ENCODE results near the gene H19. TPM values are rescaled to one million over a fixed set of nuclear protein-coding genes. Genes with fewer than 3 reads are reported as not detected.

The H19 gene
- total RNA-seq, 1 donor from 2014 or later = not detected

DNA sequence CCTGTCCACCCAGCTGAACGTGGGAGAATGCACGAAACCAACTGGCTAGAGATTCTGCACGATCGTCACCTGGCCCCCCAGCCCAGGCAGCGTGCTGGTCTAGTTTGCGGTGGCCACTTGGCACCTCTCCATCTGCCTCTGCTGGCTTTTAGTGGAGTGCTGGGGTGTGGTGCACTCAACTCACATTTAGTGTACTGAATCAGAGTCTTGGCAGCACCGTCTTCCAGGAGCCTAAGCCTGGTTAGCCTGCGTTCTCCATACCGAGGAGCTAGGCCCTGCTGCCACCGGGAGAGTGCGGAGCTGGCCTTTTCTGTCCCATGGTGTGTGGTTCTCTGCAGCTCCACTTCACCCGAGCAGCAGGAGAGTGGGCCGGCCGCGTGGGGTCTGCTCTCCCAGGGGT is 47.7 kb downstream of the H19 start:
- no peak overlapping the region for H3K4me3 Mint-ChIP-seq (ENCODE audit: unreplicated experiment)
- H3K27ac Mint-ChIP-seq (ENCODE audit: unreplicated experiment) = no peak overlapping the region
- no peaks in the 10 kb centered on the region for H3K27me3 Mint-ChIP-seq (ENCODE audit: unreplicated experiment)
- TF ChIP-seq, protein P1, sequence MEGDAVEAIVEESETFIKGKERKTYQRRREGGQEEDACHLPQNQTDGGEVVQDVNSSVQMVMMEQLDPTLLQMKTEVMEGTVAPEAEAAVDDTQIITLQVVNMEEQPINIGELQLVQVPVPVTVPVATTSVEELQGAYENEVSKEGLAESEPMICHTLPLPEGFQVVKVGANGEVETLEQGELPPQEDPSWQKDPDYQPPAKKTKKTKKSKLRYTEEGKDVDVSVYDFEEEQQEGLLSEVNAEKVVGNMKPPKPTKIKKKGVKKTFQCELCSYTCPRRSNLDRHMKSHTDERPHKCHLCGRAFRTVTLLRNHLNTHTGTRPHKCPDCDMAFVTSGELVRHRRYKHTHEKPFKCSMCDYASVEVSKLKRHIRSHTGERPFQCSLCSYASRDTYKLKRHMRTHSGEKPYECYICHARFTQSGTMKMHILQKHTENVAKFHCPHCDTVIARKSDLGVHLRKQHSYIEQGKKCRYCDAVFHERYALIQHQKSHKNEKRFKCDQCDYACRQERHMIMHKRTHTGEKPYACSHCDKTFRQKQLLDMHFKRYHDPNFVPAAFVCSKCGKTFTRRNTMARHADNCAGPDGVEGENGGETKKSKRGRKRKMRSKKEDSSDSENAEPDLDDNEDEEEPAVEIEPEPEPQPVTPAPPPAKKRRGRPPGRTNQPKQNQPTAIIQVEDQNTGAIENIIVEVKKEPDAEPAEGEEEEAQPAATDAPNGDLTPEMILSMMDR (IDR thresholded peaks at IDR 0.05; ENCODE audit: unreplicated experiment) = no peak
- no peaks in the 10 kb centered on the region for H3K9me3 Mint-ChIP-seq (ENCODE audit: unreplicated experiment)
- no peaks in the 10 kb centered on the region for H3K4me1 Mint-ChIP-seq (ENCODE audit: unreplicated experiment)
- DNase-seq (ENCODE audit: low spot score) = no peak
- no peaks in the 10 kb centered on the region for H3K36me3 Mint-ChIP-seq (ENCODE audit: low read depth, unreplicated experiment)

- H3K9me3 Mint-ChIP-seq (ENCODE audit: unreplicated experiment) = no peaks in the 10 kb centered on the region
- H3K27me3 Mint-ChIP-seq (ENCODE audit: unreplicated experiment) = peaks cover under 1% of the 10 kb centered on the region
- TF ChIP-seq, protein P1 (IDR thresholded peaks at IDR 0.05; ENCODE audit: unreplicated experiment) = no peak
- H3K27ac Mint-ChIP-seq (ENCODE audit: unreplicated experiment) = no peak overlapping the region
- no peak for DNase-seq (ENCODE audit: low spot score)
- no peak overlapping the region for H3K4me3 Mint-ChIP-seq (ENCODE audit: unreplicated experiment)
- no peaks in the 10 kb centered on the region for H3K4me1 Mint-ChIP-seq (ENCODE audit: unreplicated experiment)
- H3K36me3 Mint-ChIP-seq (ENCODE audit: low read depth, unreplicated experiment) = no peaks in the 10 kb centered on the region
These were observed 48.3 kb downstream of the H19 start for GRCh38 chr11:1949302-1949701.

DNA sequence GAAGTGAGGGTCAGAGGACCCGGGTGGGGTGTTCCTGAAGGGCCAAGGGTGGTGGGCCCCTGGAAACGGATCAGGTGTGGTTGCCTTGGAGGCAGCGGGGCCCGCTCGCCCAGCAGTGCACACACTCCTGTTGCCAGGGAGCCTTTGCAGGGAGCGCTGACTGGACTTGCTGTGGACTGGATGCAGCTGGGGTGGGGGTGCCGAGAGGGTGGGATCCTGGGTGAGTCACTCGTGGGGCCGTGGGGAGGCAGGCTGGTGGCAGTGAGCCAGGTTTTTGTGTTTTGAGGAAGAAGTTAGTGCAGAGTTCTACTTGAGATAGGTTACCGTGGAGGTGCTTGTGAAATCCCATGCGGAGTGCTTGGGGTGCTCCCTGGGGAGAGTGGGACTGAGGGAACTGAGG is 49.3 kb downstream of the H19 start:
- H3K27me3 Mint-ChIP-seq (ENCODE audit: unreplicated experiment) = peaks cover 5% of the 10 kb centered on the region
- no peak for DNase-seq (ENCODE audit: low spot score)
- no peaks in the 10 kb centered on the region for H3K4me1 Mint-ChIP-seq (ENCODE audit: unreplicated experiment)
- no peaks in the 10 kb centered on the region for H3K9me3 Mint-ChIP-seq (ENCODE audit: unreplicated experiment)
- no peaks in the 10 kb centered on the region for H3K36me3 Mint-ChIP-seq (ENCODE audit: low read depth, unreplicated experiment)
- TF ChIP-seq, protein P1 (IDR thresholded peaks at IDR 0.05; ENCODE audit: unreplicated experiment) = no peak
- H3K27ac Mint-ChIP-seq (ENCODE audit: unreplicated experiment) = no peak overlapping the region
- no peak overlapping the region for H3K4me3 Mint-ChIP-seq (ENCODE audit: unreplicated experiment)

GRCh38 chr11:1947592-1948237 is 49.9 kb downstream of the H19 start:
- no peaks in the 10 kb centered on the region for H3K4me1 Mint-ChIP-seq (ENCODE audit: unreplicated experiment)
- peaks cover 5% of the 10 kb centered on the region for H3K27me3 Mint-ChIP-seq (ENCODE audit: unreplicated experiment)
- H3K27ac Mint-ChIP-seq (ENCODE audit: unreplicated experiment) = no peak overlapping the region
- no peaks in the 10 kb centered on the region for H3K36me3 Mint-ChIP-seq (ENCODE audit: low read depth, unreplicated experiment)
- H3K9me3 Mint-ChIP-seq (ENCODE audit: unreplicated experiment) = no peaks in the 10 kb centered on the region
- H3K4me3 Mint-ChIP-seq (ENCODE audit: unreplicated experiment) = no peak overlapping the region
- DNase-seq (ENCODE audit: low spot score) = no peak
- TF ChIP-seq, protein P1 (IDR thresholded peaks at IDR 0.05; ENCODE audit: unreplicated experiment) = no peak

GRCh38 chr11:1946812-1947484 is 50.7 kb downstream of the H19 start, which contains the start of gene MRPL23:
TSS of gene MRPL23 (plus strand) at chr11:1947332. CDS start at chr11:1947363, 31 bp downstream.
- TF ChIP-seq, protein P1 (IDR thresholded peaks at IDR 0.05; ENCODE audit: unreplicated experiment) = no peak
- Mint-ChIP-seq H3K9me3 (ENCODE audit: unreplicated experiment) (no peaks in the 10 kb centered on the region), H3K27me3 (ENCODE audit: unreplicated experiment) (peaks cover 7% of the 10 kb centered on the region), H3K27ac (ENCODE audit: unreplicated experiment) (no peak within 1 kb of the TSS), H3K4me3 (ENCODE audit: unreplicated experiment) (no peak within 1 kb of the TSS), H3K4me1 (ENCODE audit: unreplicated experiment) (no peaks in the 10 kb centered on the region), H3K36me3 (ENCODE audit: low read depth, unreplicated experiment) (no peaks in the 10 kb centered on the region)
- no peak for DNase-seq (ENCODE audit: low spot score)
